Choroid plexus epithelial cell (primary cell): ENCODE results near the gene ZBTB33.

Experiments used
- DNase-seq: peaks from one replicate; pipeline ENCODE4 v3.0.0-alpha.2; 2010; ENCODE audit warnings: low read depth
- H3K4me3 ChIP-seq: 2 replicates; pipeline ENCODE4 v1.5.1; 2011; ENCODE audit warnings: low read depth, mild to moderate bottlenecking, control low read depth, low read length, moderate library complexity
- CTCF ChIP-seq: conservative IDR thresholded peaks from 2 replicates; pipeline ENCODE4 v1.5.1; 2011; ENCODE audit warnings: low read depth, mild to moderate bottlenecking, control low read depth, inconsistent platforms, low read length, moderate library complexity

ZBTB33 gene

DNA sequence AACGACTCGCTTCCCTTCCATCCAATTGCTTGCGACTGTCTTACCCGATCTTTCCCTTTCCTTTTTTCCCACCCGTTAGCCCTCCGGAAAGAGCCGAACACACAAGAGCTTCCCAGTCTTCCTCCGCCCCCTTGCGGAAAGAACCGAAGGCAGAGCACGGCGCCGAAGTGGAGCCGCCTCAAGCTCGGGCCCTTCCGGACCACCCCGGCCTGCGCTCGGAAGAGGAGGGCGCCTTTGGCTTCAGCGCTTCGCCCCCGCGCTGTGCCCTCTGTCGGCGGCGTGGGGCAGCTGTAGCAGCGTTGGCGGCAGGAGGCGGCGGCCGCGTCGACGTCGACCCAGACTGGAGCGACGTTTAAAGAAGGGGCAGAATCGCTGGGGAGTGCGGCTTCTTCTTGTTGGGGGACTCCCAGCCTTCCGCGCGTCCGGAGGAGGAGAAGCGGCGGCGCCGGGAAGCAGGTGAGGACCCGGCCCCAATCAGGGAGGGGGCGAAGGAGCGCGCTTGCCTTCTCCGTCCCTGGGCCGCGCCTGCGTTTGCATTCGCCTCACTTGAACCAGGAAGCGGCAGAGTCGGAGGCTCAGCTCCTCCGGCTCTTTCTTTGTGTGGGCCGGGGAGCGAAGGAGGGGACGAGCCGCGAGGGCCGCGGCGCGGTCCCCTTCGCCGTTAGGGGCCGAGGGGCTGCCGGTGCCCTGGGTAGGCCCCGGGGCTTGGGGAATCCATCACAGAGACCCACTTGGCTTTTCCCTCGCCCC is at the start of gene ZBTB33:
ZBTB33 (plus strand) TSS at position 291 of the 750 bp plus-strand sequence. CDS start 2,604 bp downstream, outside the sequence.
- peak within 1 kb of the TSS; percentile 78 for H3K4me3 ChIP-seq
- peak; percentile 56 for TF ChIP-seq CTCF
- peak; percentile 96 for DNase-seq

GRCh38 chrX:120200851-120201250 is 49.8 kb upstream of the ZBTB33 start:
- DNase-seq, result no peak
- H3K4me3 ChIP-seq, result no peak overlapping the region
- TF ChIP-seq CTCF, result no peak

GRCh38 chrX:120205816-120206753 is 44.5 kb upstream of the ZBTB33 start:
- no peak for DNase-seq
- no peak overlapping the region for H3K4me3 ChIP-seq
- no peak for TF ChIP-seq CTCF

DNA sequence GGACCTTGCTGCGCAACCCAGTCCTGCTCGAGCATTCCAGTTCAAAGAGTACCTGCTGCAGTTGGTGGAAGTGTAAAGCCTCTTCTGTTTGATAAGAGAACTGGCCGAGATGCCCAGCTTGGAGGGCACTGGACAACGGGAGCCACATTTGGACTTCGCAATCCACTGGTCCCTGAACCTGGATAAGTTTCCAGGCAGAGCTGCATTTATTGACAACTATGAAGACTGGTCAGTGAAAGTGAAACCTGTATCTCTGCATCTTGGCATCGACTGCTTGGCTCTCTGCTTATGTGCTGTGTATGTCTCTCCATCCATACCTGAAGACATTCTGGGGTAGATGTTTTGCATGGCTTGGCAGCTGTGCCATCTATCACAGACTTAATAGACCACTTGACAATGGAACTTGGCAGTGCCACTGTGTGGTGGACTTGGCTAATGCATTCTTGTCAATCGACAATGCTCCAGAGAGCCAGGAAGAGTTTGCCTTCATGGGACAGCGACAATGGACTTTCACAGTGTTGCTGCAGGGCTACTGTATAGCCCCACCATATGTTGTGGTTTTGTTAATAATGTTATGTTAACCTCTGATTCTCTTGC is 43.5 kb upstream of the ZBTB33 start:
- no peak overlapping the region for H3K4me3 ChIP-seq
- no peak for TF ChIP-seq CTCF
- DNase-seq, result no peak

GRCh38 chrX:120213438-120214265 is 37.0 kb upstream of the ZBTB33 start:
- peak; percentile 85 for TF ChIP-seq CTCF
- DNase-seq, result peak; percentile 75
- no peak overlapping the region for H3K4me3 ChIP-seq

DNA sequence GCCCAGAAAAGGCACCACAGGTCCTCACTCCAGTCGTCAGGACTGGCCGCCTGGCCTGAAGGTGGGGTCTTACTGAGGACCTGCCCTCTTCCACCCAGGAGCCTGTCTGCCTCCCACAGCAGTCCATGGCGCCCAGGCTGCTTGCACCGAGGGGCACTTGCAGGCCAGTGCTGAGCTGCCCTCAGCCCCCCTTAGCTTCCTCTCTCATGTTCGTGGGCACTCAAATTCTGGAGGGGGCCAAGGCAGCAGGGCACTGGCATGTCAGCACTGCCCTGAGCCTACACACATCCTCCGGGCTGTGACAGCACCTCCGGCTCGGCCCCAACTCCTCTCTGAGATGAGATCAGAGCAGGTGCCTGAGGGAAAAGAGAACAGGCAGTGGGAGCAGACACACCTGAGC is 27.2 kb upstream of the ZBTB33 start:
- H3K4me3 ChIP-seq, result no peak overlapping the region
- DNase-seq, result no peak
- no peak for TF ChIP-seq CTCF
